HepG2 (cell line): ENCODE data around the gene NUDT17. TPM values are rescaled to one million over a fixed set of nuclear protein-coding genes. Genes with fewer than 3 reads are reported as not detected.

Source experiments
- AKAP8 ChIP-seq: sonication (generic); formaldehyde crosslinking; IDR thresholded peaks from 2 replicates; pipeline ENCODE4 v1.5.1; 2020; ENCODE audit warnings: mild to moderate bottlenecking, missing genetic modification reagents
- ATM ChIP-seq: fragments of 450-650 bp; IDR thresholded peaks from 2 replicates; pipeline ENCODE4 v1.7.1; 2017; ENCODE audit warnings: mild to moderate bottlenecking, borderline replicate concordance
- BORCS8-MEF2B ChIP-seq: sonication (generic); formaldehyde crosslinking; IDR thresholded peaks from 2 replicates; pipeline ENCODE4 v1.8.0; 2022; ENCODE audit warnings: mild to moderate bottlenecking, missing genetic modification reagents
- CCDC6 ChIP-seq: sonication (generic); formaldehyde crosslinking; IDR thresholded peaks from 2 replicates; pipeline ENCODE4 v1.8.1; 2022; ENCODE audit warnings: mild to moderate bottlenecking, missing genetic modification reagents, moderate library complexity
- ISL2 ChIP-seq: sonication (generic); formaldehyde crosslinking; IDR thresholded peaks from 2 replicates; pipeline ENCODE4 v1.5.0; 2020; ENCODE audit warnings: missing genetic modification reagents
- NFYC ChIP-seq: IDR thresholded peaks from 2 replicates; pipeline ENCODE4 v1.6.1; 2016; ENCODE audit warnings: missing genetic modification reagents, missing compliant biosample characterization
- PRMT3 ChIP-seq: sonication (generic); formaldehyde crosslinking; IDR thresholded peaks from 2 replicates; pipeline ENCODE4 v1.8.1; 2022; ENCODE audit warnings: low read depth, mild to moderate bottlenecking, moderate library complexity, missing genetic modification reagents, borderline replicate concordance
- YEATS2 ChIP-seq: sonication (generic); formaldehyde crosslinking; IDR thresholded peaks from 2 replicates; pipeline ENCODE4 v1.4.0; 2020; ENCODE audit warnings: missing genetic modification reagents, borderline replicate concordance
- ZBTB21 ChIP-seq: sonication (generic); formaldehyde crosslinking; IDR thresholded peaks from 2 replicates; pipeline ENCODE4 v1.4.0; 2020; ENCODE audit warnings: missing genetic modification reagents
- ZNF33B ChIP-seq: sonication (generic); formaldehyde crosslinking; IDR thresholded peaks from 2 replicates; pipeline ENCODE4 v1.5.1; 2020; ENCODE audit warnings: mild to moderate bottlenecking, missing genetic modification reagents
- ZNF558 ChIP-seq: sonication (generic); formaldehyde crosslinking; IDR thresholded peaks from 2 replicates; pipeline ENCODE4 v1.9.0; 2022; ENCODE audit warnings: mild to moderate bottlenecking, missing genetic modification reagents, borderline replicate concordance
- ZNF619 ChIP-seq: sonication (generic); formaldehyde crosslinking; IDR thresholded peaks from 2 replicates; pipeline ENCODE4 v1.4.0; 2020; ENCODE audit warnings: mild to moderate bottlenecking, missing genetic modification reagents
- ZNF678 ChIP-seq: sonication (generic); formaldehyde crosslinking; IDR thresholded peaks from 2 replicates; pipeline ENCODE4 v1.4.0; 2020; ENCODE audit warnings: mild to moderate bottlenecking, missing genetic modification reagents
- ZSCAN30 ChIP-seq: sonication (generic); formaldehyde crosslinking; IDR thresholded peaks from 2 replicates; pipeline ENCODE4 v1.5.0; 2020; ENCODE audit warnings: mild to moderate bottlenecking, missing genetic modification reagents
- polyA plus RNA-seq, 8 experiments: library from polyadenylated mRNA; depleted of rRNA in 3 of 8; stranded (reverse) in 7 of 8; unstranded in 1 of 8; fragments of >200 nt; fragmentation: Illumina TruSeq in 4 of 8; extraction: Trizol in 4 of 8; gene quantifications; 2 replicates each; pipeline versions ENCODE4 v1.2.1 to v1.2.3, GENCODE V29; 2011 to 2016; ENCODE audit warnings: low read depth in 4 of 8, missing spikeins in 1 of 8, mixed read lengths in 1 of 8; ENCODE audit not compliant: insufficient read depth in 1 of 8
- total RNA-seq, 5 experiments: library from RNA; depleted of rRNA; stranded (reverse); fragments of >200 nt; fragmentation: Illumina TruSeq; extraction: Trizol; gene quantifications; 2 replicates each; pipeline ENCODE4 v1.2.3, GENCODE V29; 2016; ENCODE audit warnings: low read depth in 1 of 5
- TF ChIP-seq, protein P1 (sequence below), 2 experiments: sonication (generic) in 1 of 2; formaldehyde crosslinking in 1 of 2; IDR thresholded peaks; 2 replicates each; pipeline versions ENCODE4 v1.4.0 to v1.6.1; 2016 to 2020; ENCODE audit warnings: borderline replicate concordance in 1 of 2, low read depth in 1 of 2, mild to moderate bottlenecking in 1 of 2, missing genetic modification reagents in 1 of 2
- TF ChIP-seq, protein P2 (sequence below): fragments of 450-650 bp; IDR thresholded peaks from 2 replicates; pipeline ENCODE4 v1.6.1; 2017; ENCODE audit warnings: mild to moderate bottlenecking
- TF ChIP-seq, protein P3 (sequence below): IDR thresholded peaks from 2 replicates; pipeline ENCODE4 v1.6.1; 2016; ENCODE audit warnings: missing compliant biosample characterization, missing genetic modification reagents, borderline replicate concordance
- TF ChIP-seq, protein P4 (sequence below): IDR thresholded peaks from 2 replicates; pipeline ENCODE4 v1.6.1; 2012; ENCODE audit warnings: low read depth, low read length, improper control_type of control experiment

NUDT17 gene
- total and polyA plus RNA-seq, 2 of the 13 experiments (the other 11 are each of a cell fraction or from before 2014, with no cell fraction given), result 2.6 to 5.8 TPM

DNA sequence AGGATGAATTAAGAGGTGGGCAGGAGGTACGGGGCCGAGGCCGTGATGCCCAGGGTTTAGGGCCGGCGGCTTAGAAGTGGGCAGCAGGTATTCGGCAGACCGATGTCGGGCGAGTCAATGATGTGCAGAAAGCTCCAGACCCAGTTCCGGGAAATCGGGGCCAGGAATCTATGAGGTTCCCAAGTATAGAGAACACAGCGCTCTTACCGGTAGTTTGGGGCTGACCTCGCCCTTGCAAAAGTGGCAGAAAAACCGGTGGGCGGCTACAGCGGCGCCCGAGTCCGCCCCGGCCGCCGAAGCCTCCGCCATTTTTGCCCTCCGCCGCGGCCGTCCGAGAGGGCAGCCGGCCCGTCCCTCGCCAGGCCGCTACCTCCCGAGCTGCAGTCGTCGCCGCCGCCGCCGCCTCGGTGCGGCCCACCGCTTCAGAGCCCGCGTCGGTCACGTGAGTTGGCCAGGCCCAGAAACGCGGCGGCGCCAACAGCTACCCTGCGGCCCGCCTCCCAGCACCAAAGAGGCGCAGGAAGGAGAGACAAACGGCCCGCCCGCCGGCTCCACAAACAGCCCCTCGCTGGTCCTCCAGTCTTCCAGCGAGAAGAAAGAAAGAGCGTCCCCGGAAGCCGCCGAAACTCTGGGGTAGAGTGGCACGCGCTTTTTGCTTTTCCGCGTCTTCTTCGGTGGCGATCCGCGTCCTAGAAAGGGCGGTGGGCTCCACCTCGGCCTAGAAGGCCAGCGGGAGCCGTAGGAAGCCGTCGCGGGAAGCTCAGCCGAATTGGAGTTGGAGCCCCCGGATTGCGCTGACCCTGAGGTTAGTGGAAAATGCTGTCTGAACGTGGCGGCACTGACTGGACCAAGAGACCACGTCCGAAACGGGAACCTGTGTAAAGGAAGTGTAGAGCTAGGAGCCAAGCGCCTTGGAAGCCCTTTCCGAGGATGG, 21.6 kb upstream of the NUDT17 start, which contains the start of the genes POLR3C and RNF115 (continued):
- TF ChIP-seq, protein P1, sequence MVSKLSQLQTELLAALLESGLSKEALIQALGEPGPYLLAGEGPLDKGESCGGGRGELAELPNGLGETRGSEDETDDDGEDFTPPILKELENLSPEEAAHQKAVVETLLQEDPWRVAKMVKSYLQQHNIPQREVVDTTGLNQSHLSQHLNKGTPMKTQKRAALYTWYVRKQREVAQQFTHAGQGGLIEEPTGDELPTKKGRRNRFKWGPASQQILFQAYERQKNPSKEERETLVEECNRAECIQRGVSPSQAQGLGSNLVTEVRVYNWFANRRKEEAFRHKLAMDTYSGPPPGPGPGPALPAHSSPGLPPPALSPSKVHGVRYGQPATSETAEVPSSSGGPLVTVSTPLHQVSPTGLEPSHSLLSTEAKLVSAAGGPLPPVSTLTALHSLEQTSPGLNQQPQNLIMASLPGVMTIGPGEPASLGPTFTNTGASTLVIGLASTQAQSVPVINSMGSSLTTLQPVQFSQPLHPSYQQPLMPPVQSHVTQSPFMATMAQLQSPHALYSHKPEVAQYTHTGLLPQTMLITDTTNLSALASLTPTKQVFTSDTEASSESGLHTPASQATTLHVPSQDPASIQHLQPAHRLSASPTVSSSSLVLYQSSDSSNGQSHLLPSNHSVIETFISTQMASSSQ (IDR thresholded peaks at IDR 0.05; ENCODE audit: low read depth), result no peak
- TF ChIP-seq, protein P1 (CRISPR knock-in tag; IDR thresholded peaks at IDR 0.05; ENCODE audit: borderline replicate concordance), result 0 out of 2 replicates have a peak, but pooled peaks have one; percentile 37
- TF ChIP-seq ZBTB21 (CRISPR knock-in tag) (no peak), ZSCAN30 (CRISPR knock-in tag) (0 out of 2 replicates have a peak, but pooled peaks have one; percentile 28), PRMT3 (CRISPR knock-in tag) (no peak), YEATS2 (peak; percentile 91), BORCS8-MEF2B (no peak; the same call in 1 of the 2 replicates), NFYC (CRISPR knock-in tag) (peak; percentile 13; the same call in 1 of the 2 replicates), ZNF558 (CRISPR knock-in tag) (no peak), AKAP8 (CRISPR knock-in tag) (peak; percentile 83; the same call in 1 of the 2 replicates), ZNF33B (CRISPR knock-in tag) (no peak), ZNF678 (CRISPR knock-in tag) (no peak), CCDC6 (CRISPR knock-in tag) (peak; percentile 73), ATM (no peak), ZNF619 (no peak), ISL2 (CRISPR knock-in tag) (peak; percentile 67; the same call in 1 of the 2 replicates)
- TF ChIP-seq, protein P2, sequence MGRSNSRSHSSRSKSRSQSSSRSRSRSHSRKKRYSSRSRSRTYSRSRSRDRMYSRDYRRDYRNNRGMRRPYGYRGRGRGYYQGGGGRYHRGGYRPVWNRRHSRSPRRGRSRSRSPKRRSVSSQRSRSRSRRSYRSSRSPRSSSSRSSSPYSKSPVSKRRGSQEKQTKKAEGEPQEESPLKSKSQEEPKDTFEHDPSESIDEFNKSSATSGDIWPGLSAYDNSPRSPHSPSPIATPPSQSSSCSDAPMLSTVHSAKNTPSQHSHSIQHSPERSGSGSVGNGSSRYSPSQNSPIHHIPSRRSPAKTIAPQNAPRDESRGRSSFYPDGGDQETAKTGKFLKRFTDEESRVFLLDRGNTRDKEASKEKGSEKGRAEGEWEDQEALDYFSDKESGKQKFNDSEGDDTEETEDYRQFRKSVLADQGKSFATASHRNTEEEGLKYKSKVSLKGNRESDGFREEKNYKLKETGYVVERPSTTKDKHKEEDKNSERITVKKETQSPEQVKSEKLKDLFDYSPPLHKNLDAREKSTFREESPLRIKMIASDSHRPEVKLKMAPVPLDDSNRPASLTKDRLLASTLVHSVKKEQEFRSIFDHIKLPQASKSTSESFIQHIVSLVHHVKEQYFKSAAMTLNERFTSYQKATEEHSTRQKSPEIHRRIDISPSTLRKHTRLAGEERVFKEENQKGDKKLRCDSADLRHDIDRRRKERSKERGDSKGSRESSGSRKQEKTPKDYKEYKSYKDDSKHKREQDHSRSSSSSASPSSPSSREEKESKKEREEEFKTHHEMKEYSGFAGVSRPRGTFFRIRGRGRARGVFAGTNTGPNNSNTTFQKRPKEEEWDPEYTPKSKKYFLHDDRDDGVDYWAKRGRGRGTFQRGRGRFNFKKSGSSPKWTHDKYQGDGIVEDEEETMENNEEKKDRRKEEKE, result no peak
- TF ChIP-seq, protein P3, sequence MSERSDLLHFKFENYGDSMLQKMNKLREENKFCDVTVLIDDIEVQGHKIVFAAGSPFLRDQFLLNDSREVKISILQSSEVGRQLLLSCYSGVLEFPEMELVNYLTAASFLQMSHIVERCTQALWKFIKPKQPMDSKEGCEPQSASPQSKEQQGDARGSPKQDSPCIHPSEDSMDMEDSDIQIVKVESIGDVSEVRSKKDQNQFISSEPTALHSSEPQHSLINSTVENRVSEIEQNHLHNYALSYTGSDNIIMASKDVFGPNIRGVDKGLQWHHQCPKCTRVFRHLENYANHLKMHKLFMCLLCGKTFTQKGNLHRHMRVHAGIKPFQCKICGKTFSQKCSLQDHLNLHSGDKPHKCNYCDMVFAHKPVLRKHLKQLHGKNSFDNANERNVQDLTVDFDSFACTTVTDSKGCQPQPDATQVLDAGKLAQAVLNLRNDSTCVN (CRISPR knock-in tag), result no peak; the same call in 1 of the 2 replicates
- TF ChIP-seq, protein P4, sequence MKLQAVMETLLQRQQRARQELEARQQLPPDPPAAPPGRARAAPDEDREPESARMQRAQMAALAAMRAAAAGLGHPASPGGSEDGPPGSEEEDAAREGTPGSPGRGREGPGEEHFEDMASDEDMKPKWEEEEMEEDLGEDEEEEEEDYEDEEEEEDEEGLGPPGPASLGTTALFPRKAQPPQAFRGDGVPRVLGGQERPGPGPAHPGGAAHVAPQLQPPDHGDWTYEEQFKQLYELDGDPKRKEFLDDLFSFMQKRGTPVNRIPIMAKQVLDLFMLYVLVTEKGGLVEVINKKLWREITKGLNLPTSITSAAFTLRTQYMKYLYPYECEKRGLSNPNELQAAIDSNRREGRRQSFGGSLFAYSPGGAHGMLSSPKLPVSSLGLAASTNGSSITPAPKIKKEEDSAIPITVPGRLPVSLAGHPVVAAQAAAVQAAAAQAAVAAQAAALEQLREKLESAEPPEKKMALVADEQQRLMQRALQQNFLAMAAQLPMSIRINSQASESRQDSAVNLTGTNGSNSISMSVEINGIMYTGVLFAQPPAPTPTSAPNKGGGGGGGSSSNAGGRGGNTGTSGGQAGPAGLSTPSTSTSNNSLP, result no peak
